Epithelial cell of prostate (primary cell): Measurements from ENCODE around the gene MYBPH.

ENCODE experiments used
- DNase-seq: peaks from one replicate; pipeline ENCODE4 v3.0.0-alpha.2; 2011; ENCODE audit warnings: low read depth, low spot score
- H3K27ac ChIP-seq: fragments of 450-650 bp; 2 replicates; pipeline ENCODE4 v1.5.1; 2017; ENCODE audit warnings: mild to moderate bottlenecking

MYBPH gene

DNA sequence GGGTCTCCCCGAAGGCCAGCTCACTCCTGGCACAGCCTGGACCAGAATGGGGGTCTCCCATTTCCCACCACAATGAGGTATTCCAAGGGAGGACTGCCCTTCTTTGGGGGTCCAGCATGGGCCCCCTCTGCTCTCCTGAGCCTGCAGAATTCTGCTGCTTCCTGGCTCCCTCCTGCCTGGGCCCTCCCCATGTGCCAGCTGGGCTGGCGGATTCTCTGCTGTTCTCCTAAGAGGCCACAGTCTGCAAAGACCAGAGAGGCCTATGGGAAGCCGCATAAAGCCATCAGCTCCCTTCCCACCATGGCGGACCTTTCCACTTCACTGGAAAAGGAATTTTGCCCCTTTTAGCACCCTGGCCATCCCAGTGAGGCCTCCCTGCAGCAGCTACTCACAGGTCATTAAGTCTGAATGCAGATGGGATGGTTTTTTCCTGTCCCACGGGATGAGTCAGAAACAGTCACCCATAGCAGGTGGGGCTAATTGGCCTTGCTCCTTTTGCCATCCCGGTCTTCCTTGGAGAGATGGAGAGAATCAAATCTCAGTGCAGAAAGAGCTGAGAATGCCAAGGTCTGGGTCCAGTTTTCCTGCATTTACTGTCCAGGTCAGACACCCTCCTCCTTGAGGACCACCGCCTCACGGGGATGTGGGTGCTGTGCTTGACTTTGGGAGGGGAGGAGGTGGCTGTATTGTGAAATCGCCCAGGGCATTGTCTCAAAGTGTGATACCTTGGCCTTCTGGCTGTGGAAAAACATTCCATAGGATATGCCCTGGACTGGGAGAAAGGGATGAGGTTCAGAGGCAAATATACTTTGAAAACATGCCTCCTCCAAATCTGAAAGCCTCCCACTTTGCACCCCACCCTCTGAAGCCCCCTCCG is 23.2 kb downstream of the MYBPH start:
- DNase-seq, result no peak
- H3K27ac ChIP-seq, result no peak overlapping the region

DNA sequence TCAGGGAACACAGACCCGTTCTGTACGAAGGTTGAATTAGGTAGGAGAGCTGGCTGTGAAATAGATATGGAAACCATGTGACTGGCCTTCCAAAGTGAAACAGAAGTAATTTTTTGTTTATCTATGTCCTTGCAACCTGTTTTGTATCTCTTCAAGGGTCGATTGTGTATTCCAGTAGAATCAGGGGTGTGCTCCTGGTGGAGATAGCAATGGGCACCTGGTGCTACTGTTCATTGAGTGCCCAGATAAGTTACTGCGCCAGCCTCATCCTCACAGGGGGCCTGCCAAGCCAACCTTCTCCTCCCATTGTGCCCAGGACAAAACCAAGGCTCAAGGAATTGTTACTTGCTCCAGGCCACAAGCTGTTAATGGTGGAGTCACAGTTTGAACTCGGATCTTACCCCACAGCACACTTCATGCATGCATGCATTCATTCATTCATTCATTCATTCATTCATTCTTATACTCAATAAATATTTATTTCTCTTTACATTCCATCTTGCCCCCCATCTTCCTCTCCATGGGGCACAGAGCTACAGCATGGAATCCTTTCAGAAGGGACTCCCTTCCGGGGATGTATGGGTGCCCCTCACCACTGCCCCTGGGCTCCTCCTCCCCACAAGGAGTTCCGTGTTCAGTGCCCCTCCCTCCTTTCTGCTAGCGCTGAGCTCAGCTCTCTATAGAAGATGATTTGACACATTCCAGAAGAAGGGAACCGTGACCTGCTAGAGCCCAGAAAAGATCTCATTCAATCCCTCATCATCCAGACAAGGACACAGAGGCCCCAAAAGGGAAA is 24.1 kb downstream of the MYBPH start:
- no peak for DNase-seq

DNA sequence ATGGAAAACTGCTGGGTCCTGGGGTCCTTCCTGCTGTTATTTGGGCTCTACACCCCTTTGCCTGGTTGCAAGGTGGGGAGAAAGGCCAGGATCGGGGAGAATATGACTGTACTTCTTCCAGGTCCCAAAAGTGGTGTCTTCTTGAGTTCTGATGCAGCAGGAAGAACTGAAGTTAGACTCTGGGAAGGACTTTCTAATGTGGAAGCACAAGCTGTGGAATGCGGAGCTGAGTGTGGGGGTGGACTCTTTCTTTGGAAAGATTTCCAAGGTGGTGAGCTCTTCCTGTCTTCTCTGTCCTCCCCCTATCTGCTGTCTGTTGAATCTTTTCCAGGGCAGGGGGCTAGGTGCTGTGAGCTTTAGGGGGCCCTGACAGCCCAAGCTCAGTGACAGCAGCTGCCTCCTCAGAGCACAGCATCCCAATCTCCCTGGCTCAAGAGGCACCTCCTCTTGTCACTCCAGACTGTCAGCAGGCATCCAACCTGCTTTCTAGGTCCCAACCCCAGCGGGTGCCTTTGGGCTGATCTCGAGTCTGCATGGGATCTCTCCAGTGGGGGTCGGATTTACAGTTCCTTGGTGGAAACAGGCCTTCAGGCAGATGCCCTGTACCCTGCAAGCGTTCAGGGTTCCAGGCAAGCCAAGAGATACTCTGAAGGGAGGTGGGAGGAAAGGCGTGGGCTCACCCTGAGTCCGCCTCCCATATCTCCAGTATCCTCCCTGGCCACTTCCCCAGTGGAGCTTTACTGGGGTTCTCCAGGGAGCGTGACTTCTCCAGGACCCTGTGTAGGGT is 24.9 kb downstream of the MYBPH start:
- H3K27ac ChIP-seq, result no peak overlapping the region
- no peak for DNase-seq

More for the DNA sequence above, 24.1 kb downstream of the MYBPH start:
- H3K27ac ChIP-seq, result no peak overlapping the region

DNA sequence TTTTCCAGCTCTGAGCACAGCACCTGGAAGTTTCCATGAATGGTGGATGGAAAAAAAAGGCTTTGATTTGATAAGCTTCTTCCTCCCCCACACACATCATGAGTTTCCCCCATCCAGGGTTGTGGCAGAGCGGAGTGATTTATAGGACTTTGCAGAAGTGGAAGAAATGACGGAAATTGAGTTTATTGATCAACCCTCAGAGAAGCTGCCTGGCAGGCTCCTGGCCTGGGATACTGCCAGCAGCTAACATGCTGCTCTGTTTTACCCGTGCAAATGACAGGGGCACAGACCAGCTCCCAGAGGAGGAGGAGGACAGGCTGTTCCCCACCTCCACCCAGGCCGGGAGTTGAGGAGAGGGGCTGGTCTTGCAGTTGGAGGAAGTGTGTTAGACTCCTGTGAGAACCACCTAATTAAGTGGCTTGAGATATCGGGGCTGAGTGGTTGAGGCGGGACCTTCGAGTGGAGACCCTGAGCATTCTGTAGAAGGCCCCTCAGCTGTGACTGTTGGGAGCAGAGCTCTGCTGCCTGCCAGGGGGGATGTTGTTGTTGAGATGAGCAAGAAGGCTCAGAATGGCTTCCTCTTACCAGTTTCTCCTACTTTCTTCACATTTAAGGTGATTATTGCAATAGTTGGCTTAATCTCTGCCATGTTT is 26.3 kb downstream of the MYBPH start:
- H3K27ac ChIP-seq, result no peak overlapping the region
- DNase-seq, result no peak

DNA sequence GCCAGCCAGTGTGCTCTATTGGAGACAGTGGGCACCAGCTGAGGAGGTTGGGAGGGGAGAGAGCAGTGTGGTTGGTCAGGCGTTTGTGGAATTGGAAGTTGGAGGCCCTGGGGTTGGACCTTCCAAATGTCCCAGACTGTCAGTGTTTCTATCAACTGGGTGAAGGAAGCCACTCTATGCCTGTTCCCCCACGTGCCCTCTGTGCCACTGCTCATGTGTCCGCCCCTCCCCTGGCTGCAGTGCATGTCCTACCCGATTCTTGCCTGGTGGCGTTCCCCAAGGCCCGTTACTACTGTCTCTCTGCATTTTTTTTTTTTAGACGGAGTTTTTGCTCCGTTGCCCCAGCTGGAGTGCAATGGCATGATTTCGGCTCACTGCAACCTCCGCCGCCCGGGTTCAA is 27.0 kb downstream of the MYBPH start:
- DNase-seq, result no peak
- no peak overlapping the region for H3K27ac ChIP-seq

DNA sequence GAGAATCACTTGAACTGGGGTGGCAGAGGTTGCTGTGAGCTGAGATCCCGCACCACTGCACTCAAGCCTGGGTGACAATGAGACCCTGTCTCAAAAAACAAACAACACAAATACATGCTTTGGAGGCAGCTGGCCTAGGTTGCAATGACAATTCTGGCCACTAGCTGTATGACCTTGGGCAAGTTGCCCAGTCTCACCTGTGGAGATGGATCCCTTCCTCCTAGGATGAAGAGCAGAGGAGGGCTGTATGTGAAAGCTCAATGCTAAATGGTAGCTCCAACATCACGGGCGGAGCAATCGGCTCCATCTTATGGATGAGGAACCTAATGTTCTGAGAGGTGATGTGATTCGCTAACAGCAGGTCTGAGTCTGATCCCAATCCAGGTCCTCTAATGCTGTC is 27.5 kb downstream of the MYBPH start:
- no peak overlapping the region for H3K27ac ChIP-seq
- DNase-seq, result no peak

DNA sequence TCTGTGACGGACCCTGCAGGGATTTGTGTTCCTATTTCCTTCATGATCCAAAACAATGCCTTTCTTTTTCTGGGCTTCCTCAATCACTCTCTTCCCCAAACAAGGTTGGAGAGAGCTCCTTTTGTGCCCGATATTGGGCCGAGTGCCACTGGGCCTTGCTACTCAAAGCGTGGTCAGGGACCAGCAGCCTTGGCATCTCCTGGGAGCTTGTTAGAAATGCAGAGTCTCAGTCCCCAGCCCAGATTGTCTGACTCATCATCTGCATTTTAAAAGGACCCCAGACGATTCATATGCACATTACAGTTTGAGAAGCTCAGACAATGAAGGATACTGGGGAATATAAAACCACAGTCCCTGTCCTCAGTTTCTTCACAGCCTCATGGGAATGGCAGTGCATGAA is 28.2 kb downstream of the MYBPH start:
- DNase-seq, result no peak
- no peak overlapping the region for H3K27ac ChIP-seq

DNA sequence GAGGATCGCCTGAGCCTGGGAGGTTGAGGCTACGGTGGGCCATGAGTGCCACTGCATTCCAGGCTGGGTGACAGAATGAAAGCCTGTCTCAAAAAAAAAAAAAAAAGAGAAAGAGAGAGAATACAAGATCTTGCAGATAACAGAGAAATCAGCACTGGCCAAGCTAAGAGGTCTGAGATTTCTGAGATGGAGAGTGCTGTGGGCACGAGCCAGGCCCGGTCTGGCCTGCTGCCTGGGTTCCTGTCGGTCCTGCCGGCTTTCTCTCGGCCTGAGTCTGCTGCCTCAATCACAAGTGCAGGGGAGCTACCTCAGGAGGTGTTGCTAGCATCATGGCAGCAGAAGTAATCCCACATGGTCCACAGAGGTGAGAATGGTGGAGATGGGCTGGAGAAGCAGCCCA is 29.1 kb downstream of the MYBPH start:
- no peak for DNase-seq
- no peak overlapping the region for H3K27ac ChIP-seq

DNA sequence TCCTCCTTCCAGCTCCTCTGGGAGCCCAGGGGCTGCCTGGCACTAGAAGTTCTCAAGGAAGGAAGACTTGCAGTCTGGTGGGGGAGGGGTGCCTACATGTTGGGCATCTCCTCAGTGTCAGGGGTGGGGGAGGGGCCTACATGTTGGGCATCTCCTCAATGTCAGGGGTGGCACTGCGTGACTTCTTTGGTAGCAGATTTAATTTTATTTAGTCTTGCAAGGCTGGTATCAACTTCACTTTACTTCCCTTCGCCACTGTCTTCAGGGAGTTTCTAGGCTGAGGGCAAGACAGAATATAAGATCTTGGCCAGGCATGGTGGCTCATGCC is 29.6 kb downstream of the MYBPH start:
- no peak overlapping the region for H3K27ac ChIP-seq
- no peak for DNase-seq

DNA sequence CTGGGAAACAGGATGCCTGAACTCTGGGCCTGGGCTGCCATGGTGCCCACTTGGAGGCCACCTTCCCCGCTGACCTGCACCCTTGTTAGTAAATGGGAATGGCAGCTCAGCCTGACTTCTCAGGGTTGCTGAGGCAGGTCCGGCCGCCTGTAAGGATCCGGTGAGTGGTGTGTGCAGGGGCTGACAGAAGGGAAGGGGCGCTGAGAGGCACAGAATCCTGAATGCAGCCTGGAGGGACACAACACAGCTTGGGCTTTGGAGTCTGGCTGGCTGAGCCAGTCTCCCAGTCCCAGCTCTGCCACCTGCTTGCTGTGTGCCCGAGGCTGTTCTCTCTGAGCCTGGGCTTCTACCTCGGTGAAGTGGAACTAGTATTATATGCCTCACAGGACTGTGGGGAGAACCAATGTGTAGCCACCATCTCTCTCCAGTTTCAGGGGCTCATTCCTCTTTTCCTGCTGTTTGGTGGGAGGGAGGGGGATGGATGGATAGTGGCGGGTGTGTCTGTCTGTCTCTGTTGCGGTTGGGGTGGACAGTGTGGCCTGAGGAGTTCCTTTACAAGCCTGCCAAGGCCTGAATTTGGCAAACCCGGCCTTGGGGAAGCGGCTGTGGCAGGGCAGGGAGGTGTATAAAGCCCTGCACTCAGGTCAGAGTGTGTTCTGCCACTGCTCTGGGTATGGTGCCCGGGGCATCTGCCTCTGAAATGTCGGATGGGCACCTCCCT is 30.1 kb downstream of the MYBPH start:
- no peak overlapping the region for H3K27ac ChIP-seq
- no peak for DNase-seq

DNA sequence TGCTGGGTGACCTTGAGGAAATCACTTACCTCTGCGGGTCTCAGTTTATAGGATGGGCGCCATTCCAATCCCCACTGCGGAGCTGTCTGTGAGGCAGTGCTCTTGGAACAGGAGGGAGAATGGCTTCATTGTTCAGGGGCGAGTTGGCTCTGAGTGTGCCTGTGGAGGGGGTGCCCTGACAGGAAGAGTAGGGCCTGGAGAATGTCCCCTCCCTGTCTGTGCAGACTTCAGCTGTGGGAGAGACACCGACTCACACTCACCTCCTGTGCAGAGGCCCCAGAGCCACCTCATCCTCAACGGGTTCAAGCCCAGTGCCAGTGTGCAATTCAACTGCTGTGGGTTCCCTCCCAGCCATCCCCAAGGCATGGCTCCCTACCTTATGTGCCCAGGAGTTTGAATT is 31.0 kb downstream of the MYBPH start:
- no peak for DNase-seq
- H3K27ac ChIP-seq, result no peak overlapping the region

DNA sequence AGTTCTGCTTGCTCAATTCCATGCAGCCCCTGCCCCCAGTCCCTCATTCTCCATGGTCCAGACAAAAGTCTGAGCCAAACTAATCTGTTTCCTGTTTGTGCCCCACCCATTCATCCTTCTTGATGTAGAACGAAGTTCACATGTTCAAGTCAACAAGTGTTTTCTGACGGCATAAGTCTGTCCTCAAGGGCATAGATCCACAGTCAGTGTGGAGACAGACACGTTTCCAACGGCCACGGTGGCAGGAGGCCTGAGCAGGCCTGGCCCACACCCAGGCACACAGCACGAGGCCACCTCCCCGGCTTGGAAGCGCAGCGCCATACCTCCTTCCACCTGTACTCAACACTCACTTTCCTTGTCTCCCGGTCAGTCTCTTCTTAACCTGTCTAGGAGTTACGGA is 32.0 kb downstream of the MYBPH start:
- DNase-seq, result no peak

DNA sequence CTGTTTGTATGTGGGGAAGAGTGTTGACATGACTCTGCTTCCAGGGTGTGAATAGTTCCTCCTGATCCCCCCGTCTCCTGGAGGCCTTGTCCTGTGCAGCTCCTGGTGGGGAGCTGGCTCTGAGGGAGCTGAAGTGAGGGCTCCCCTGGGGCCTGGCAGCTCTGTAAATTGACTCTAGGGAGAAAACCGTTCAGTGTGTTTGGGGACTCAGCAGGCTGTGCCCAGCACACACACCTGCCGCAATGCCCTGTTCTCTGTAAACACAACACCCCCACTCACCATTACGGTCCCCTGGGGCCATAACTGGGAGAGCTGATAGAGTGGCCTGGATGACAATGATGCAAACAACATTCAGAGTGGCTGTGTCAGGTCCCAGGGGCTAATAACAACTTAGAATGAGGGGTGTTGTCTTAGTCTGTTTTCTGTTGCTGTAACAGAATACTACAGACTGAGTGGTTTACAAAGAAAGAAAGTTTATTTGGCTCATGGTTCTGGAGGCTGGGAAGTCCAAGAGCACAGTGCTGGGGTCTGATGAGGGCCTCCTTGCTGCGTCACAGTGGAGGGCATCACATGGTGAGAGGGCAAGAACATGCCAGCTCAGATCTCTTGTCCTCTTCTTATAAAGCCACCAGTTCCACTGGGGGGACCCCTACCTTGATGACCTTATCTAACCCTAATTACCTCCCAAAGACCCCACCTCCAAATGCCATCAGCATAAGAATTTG is 32.8 kb downstream of the MYBPH start:
- no peak overlapping the region for H3K27ac ChIP-seq
- DNase-seq, result no peak

More for the DNA sequence above, 32.0 kb downstream of the MYBPH start:
- H3K27ac ChIP-seq, result no peak overlapping the region

DNA sequence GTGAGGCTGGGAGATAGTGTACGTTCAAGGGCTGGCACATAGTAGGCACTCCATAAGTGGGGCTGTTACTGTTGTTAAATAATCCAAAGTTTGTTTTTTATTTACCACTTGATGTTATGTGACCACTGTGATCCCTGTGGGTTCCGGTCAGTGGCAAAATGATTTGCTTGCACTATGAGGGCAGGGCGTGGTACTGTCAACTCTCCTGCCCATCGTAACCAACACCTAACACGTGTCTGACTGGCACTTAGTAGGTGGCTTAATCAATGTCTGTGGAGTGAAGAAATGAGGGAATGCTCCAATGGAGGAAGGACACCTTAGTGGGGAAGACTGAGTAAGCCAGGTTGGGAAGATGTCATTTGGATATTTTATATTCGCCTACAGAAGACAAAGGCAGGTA is 33.5 kb downstream of the MYBPH start:
- H3K27ac ChIP-seq, result no peak overlapping the region
- no peak for DNase-seq

DNA sequence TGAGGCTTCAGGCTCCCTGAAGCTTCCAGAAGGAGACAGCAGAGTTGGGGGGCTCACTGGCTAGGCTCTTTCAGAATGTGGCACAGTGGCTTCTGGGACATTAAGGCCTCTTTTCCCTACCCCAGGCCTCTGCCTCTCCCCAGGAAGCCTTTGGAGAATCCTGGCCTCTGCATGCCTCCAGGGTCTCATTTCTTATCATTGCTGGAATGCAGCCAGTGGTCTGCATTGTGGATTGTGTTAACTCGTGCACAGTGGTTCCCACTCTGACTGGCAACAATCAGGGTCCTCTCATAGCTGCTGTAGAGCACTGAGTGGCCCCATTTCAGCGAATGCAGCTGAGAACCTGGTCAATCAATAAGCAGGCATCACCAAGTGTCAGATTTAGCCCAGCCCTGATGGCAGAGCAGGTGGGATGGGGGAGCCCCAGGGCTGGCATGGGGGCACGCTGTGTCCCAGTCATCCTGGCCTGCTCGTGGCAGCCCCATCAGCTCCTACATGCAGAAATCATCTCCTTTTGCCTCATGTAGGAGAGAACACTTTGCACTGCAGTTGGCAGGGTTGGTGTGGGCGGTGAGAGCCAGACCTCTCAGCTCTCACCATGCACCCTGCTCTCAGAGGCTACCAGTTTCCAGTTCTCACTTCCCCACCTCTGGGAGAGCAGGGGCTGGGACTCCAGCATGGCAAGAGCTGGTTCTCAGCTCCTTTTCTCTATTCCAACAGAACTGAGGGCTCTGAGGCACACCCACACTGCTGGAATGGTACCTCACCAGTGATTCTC is 34.7 kb downstream of the MYBPH start:
- no peak overlapping the region for H3K27ac ChIP-seq

DNA sequence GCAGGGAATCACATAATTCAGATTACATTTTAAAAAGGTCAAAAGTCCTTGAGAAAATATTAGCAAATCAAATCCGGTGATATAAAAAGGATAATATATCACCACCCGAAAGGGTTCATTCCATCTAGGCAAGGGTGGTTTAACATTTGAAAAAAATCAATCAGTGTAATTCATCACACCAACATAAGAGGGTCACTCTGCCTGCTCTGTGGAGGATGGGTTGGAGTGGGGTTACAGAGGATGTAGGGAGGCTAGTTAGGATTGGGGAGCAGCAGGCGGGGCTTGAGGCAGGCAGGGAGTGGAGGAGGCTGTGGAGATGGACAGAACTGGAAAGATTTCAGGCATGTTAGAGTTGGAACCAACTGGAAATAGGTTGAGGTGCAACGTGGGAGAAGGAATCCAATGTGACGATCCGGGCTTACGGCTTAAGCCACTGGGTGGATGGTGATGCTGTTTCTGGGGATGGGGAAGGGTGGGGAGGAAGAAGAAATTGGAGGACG is 35.6 kb downstream of the MYBPH start:
- DNase-seq, result no peak

More for the DNA sequence above, 34.7 kb downstream of the MYBPH start:
- DNase-seq, result no peak

DNA sequence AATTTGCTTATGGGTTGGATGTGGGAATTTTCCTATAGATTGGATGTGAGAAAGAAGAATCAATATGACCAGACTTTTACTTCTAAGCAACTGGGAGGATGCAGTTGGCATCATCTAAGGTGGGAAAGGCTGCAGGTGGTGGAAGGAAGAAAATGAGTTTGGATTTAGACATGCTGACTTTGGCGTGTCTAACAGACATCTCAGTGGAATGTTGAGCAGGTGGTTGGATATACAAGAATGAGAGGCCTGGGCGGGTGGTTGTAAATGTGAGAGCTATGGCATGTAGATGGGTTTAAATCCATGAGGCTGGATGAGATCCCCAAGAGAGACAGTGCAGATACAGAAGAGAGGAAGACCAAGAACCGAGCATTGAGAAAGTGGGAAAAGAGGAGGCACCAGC is 37.6 kb downstream of the MYBPH start:
- no peak for DNase-seq
- no peak overlapping the region for H3K27ac ChIP-seq

More for the DNA sequence above, 35.6 kb downstream of the MYBPH start:
- no peak overlapping the region for H3K27ac ChIP-seq

DNA sequence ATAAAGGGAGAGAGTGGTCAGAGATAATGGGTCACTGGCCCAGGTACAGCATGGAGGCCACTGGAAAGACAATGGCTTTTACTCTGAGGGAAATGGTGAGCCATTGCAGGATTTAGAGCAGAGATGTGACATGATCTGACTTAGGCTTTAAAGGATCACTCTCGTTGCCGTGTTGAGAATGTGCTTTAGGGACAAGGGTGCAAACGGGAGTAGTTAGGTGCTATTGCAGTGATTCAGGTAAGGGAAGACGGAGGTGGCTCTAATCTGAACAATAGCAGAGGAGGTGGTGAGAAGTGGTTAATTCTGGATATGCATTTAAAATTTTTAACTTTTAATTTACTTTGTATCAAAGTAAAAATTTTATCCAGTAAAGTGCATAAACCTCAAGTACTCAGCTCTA is 38.3 kb downstream of the MYBPH start:
- H3K27ac ChIP-seq, result no peak overlapping the region
- no peak for DNase-seq
